K562 (cell line): Measurements from ENCODE around the gene C11orf52. TPM values are rescaled to one million over a fixed set of nuclear protein-coding genes. Genes with fewer than 3 reads are reported as not detected.

Source experiments
- BDP1 ChIP-seq: IDR thresholded peaks from 3 replicates; pipeline ENCODE4 v1.6.1; 2011; ENCODE audit not compliant: insufficient read length, insufficient read depth
- CHAMP1 ChIP-seq: fragments of 450-650 bp; IDR thresholded peaks from 2 replicates; pipeline ENCODE4 v1.6.1; 2016; ENCODE audit warnings: mild to moderate bottlenecking
- DEAF1 ChIP-seq: fragments of 450-650 bp; formaldehyde crosslinking; IDR thresholded peaks from 2 replicates; pipeline ENCODE4 v1.4.0; 2020; ENCODE audit warnings: mild to moderate bottlenecking, moderate library complexity
- ERF ChIP-seq: fragments of 450-650 bp; formaldehyde crosslinking; IDR thresholded peaks from 2 replicates; pipeline ENCODE4 v1.4.0; 2020; ENCODE audit warnings: mild to moderate bottlenecking, mixed read lengths
- HEY1 ChIP-seq: fragments of 250-450 bp; sonication (Bioruptor Pico); IDR thresholded peaks from 2 replicates; pipeline ENCODE4 v1.5.0; 2020; ENCODE audit warnings: mild to moderate bottlenecking, moderate library complexity, borderline replicate concordance
- HIVEP1 ChIP-seq: fragments of 250-450 bp; sonication (Bioruptor Pico); IDR thresholded peaks from 2 replicates; pipeline ENCODE4 v1.4.0; 2020; ENCODE audit warnings: mild to moderate bottlenecking
- ZBTB40 ChIP-seq, 2 experiments: fragments of 450-650 bp in 1 of 2; sonication (generic) in 1 of 2; formaldehyde crosslinking in 1 of 2; IDR thresholded peaks; 2 replicates each; pipeline versions ENCODE4 v1.7.1 to v1.9.0; 2016 to 2022; ENCODE audit warnings: inconsistent platforms in 1 of 2, mild to moderate bottlenecking in 1 of 2, missing genetic modification reagents in 1 of 2
- ZNF175 ChIP-seq: fragments of 200-800 bp; sonication (Bioruptor generic); IDR thresholded peaks from 2 replicates; pipeline ENCODE4 v1.6.1; 2016; ENCODE audit warnings: low read depth, mild to moderate bottlenecking, missing genetic modification characterization, missing compliant biosample characterization
- ZNF609 ChIP-seq: sonication (generic); formaldehyde crosslinking; IDR thresholded peaks from 2 replicates; pipeline ENCODE4 v1.8.1; 2023; ENCODE audit warnings: missing genetic modification reagents, mild to moderate bottlenecking, borderline replicate concordance
- polyA plus RNA-seq, 8 experiments: library from polyadenylated mRNA; depleted of rRNA in 4 of 8; stranded (reverse) in 5 of 8; unstranded in 3 of 8; fragments of >200 nt; fragmentation: Nextera tagmentation in 2 of 8; fragmentation: Illumina TruSeq in 1 of 8; extraction: Ambion mirVana in 2 of 8; extraction: Trizol in 1 of 8; gene quantifications; 2 replicates each; pipeline versions ENCODE4 v1.2.1 to v1.2.3, GENCODE V29; 2011 to 2014; ENCODE audit warnings: inconsistent platforms in 1 of 8, missing spikeins in 1 of 8
- total RNA-seq, 7 experiments: library from RNA; depleted of rRNA in 6 of 7; stranded (reverse); fragments of >200 nt in 6 of 7; fragmentation: Illumina TruSeq in 2 of 7; extraction: Trizol in 2 of 7; gene quantifications; 2 replicates each; pipeline versions ENCODE4 v1.2.1 to v1.2.3, GENCODE V29; 2011 to 2021; ENCODE audit warnings: low replicate concordance in 1 of 7

The C11orf52 gene
- total and polyA plus RNA-seq, 9 of the 15 experiments (the other 6 are each of a cell fraction or from before 2014, with no cell fraction given) = 0.29 to 2.9 (median 1.0) TPM

GRCh38 chr11:111870522-111870885, 48.2 kb upstream of the C11orf52 start (continued):
- TF ChIP-seq DEAF1 (CRISPR knock-in tag) (0 out of 2 replicates have a peak, but pooled peaks have one; percentile 14), ERF (CRISPR knock-in tag) (no peak), CHAMP1 (no peak), ZBTB40 (IDR thresholded peaks at IDR 0.05) (peak; percentile 11; the same call in 1 of the 2 replicates), ZBTB40 (CRISPR knock-in tag; IDR thresholded peaks at IDR 0.05) (no peak), HEY1 (CRISPR knock-in tag) (no peak), ZNF609 (CRISPR knock-in tag) (0 out of 2 replicates have a peak, but pooled peaks have one; percentile 32), HIVEP1 (CRISPR knock-in tag) (no peak), BDP1 (no peak), ZNF175 (CRISPR knock-in tag) (no peak)
